HG03196 (cell line): Measurements from ENCODE around the gene AFM.

Experiments
- ATAC-seq: cut with Tn5 transposase; IDR thresholded peaks from one replicate; pipeline ENCODE4 v1.9.1; 2021; ENCODE audit not compliant: unreplicated experiment

Gene AFM, protein sequence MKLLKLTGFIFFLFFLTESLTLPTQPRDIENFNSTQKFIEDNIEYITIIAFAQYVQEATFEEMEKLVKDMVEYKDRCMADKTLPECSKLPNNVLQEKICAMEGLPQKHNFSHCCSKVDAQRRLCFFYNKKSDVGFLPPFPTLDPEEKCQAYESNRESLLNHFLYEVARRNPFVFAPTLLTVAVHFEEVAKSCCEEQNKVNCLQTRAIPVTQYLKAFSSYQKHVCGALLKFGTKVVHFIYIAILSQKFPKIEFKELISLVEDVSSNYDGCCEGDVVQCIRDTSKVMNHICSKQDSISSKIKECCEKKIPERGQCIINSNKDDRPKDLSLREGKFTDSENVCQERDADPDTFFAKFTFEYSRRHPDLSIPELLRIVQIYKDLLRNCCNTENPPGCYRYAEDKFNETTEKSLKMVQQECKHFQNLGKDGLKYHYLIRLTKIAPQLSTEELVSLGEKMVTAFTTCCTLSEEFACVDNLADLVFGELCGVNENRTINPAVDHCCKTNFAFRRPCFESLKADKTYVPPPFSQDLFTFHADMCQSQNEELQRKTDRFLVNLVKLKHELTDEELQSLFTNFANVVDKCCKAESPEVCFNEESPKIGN

DNA sequence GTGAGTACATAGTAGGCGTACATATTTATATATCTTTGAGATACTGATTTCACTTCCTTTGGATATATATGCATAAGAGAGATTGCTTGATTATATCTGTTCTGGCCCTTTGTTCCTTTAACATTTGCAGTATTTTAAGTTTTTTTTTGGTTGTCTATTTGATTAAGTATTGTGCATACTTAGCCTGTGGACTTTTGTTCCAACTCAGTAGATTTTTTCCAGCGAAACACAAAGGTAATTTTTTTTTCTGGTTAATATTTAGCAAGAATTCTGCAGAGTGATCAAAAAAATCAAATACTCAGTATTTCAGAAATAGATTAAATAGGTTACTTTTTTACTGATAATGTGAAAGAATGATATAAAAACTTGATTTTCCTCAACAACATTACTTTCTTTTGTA, at the start of gene AFM:
AFM (plus strand) TSS at position 388 of the 400 bp plus-strand sequence. CDS start 31 bp downstream, outside the sequence.
- ATAC-seq = no peak

- ATAC-seq = no peak
These were observed 49.8 kb upstream of the AFM start for GRCh38 chr4:73431813-73432168.

DNA sequence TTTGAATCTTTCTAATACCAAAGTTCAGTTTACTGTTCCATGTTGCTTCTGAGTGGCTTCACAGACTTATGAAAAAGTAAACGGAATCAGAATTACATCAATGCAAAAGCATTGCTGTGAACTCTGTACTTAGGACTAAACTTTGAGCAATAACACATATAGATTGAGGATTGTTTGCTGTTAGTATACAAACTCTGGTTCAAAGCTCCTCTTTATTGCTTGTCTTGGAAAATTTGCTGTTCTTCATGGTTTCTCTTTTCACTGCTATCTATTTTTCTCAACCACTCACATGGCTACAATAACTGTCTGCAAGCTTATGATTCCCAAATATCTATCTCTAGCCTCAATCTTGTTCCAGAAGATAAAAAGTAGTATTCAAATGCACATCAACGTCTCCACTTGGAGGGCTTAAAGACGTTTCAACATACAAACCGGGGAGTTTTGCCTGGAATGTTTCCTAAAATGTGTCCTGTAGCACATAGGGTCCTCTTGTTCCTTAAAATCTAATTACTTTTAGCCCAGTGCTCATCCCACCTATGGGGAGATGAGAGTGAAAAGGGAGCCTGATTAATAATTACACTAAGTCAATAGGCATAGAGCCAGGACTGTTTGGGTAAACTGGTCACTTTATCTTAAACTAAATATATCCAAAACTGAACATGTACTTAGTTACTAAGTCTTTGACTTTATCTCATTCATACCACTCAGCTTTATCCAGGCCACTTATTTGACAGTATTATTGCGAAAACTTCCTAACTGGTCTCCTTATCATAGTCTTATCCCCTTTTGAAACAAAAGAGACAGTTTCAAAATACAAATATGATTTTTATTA, 49.2 kb upstream of the AFM start:
- no peak for ATAC-seq

GRCh38 chr4:73433140-73433539, 48.4 kb upstream of the AFM start:
- ATAC-seq = no peak

- ATAC-seq = no peak
These were observed 47.2 kb upstream of the AFM start for GRCh38 chr4:73434311-73434710.

- no peak for ATAC-seq
These were observed 45.6 kb upstream of the AFM start, which contains the start of gene AFP for GRCh38 chr4:73435984-73436383. TSS of gene AFP (plus strand) at chr4:73436221. CDS start at chr4:73436263, 42 bp downstream.

GRCh38 chr4:73436674-73437557, 44.6 kb upstream of the AFM start:
- no peak for ATAC-seq

GRCh38 chr4:73437558-73437956, 44.0 kb upstream of the AFM start:
- ATAC-seq = no peak

DNA sequence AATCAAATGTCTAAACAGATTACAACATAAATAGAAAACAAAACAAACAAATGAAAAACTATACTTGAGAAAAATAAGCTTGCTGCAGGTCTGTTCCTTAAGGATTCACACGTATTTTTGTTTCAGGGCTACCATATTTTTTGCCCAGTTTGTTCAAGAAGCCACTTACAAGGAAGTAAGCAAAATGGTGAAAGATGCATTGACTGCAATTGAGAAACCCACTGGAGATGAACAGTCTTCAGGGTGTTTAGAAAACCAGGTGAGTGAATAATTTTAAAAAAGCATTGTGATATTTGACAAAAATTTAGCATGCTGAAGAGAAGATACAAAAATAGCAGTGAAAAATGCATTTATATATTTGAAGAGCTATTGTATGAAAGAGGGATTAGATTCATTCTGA, 43.5 kb upstream of the AFM start:
- ATAC-seq = no peak

DNA sequence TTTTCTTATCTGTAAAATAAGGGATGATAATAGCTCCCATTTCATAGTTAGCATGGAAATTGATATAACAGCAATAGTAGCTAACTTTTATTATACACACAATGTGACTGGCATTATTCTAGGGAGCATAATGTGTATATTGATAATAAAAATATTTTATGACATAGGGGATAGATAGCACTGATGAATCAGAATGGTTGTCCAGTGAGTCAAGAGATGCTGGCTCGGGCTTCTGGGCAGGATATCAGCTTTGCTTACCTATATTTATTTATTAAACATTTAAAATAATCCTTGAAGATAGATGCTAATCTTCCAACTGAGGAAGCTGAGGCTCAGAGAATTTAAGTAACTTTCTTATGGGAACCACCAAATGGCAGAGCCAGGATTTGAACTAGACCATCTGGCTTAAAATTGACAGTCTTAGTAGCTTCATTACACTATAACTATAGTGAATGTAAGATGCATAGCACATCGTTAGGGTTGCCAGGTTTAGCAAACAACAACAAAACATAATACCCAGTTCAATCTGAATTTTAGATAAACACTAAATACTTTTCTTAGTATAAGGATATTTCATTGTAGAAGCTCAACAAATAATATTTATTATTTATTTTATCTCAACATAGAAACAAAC, 42.8 kb upstream of the AFM start:
- no peak for ATAC-seq

DNA sequence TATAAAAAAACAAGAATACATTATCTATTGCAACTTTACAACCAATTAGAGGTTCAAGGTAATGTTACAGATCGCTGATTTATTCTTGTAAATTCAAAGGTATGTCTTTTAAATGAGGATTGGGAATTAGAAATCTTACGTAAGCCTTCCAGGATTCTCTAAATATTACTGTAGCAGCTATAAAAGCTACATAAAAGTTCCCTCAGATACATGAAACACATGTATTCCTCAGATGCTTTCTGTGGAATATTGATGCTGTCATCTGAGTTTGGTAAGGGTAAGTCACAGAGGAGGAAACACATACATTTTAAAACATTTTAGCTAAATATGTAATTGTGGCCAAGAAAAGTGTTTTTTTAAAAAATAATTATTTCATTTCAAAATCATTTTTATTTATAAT, 42.1 kb upstream of the AFM start:
- no peak for ATAC-seq

DNA sequence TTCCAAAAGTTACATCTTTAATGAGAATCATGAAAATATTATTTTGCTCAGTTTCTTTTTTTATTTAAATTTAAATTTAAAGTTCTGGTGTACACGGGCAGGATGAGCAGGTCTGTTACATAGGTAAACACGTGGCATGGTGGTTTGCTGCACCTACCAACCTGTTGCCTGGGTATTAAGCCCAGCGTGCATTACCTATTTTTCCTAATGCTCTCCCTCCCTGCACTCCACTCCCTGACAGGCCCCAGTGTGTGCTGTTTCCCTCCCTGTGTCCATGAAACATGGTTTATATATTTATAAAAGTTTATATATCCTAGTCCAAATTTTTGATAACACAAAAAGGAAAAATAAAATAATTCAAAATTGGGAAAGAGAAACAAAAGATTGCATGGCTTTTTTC, 41.6 kb upstream of the AFM start:
- ATAC-seq = no peak

GRCh38 chr4:73440653-73441052, 40.9 kb upstream of the AFM start:
- no peak for ATAC-seq

DNA sequence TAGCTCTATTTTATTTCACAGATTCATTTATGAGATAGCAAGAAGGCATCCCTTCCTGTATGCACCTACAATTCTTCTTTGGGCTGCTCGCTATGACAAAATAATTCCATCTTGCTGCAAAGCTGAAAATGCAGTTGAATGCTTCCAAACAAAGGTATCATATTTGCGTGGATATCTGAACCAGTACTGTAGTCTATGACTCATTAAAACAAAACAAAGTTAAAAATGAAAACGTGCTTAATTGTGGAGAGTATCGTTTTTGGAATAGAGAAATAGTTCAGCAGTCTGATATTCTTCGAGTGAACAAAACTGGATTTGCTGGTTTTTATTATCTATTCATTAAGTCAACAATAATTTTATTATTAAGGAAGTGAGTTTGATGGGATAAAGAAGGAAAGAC, 39.3 kb upstream of the AFM start:
- ATAC-seq = no peak

DNA sequence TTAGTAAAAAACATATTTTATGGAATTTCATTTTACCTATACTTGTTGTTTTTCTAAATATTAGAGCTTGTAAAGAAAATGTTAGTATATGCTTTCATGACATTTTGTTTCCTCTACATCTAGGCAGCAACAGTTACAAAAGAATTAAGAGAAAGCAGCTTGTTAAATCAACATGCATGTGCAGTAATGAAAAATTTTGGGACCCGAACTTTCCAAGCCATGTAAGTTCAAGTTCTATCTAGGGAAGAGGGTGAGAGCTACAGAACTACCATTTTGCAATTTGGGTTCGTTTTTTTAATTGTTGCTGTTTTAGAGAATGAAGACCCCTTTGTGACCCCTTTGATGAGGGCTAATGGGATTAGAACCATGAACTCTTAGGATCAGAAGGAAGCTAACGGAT, 38.3 kb upstream of the AFM start:
- ATAC-seq = no peak

DNA sequence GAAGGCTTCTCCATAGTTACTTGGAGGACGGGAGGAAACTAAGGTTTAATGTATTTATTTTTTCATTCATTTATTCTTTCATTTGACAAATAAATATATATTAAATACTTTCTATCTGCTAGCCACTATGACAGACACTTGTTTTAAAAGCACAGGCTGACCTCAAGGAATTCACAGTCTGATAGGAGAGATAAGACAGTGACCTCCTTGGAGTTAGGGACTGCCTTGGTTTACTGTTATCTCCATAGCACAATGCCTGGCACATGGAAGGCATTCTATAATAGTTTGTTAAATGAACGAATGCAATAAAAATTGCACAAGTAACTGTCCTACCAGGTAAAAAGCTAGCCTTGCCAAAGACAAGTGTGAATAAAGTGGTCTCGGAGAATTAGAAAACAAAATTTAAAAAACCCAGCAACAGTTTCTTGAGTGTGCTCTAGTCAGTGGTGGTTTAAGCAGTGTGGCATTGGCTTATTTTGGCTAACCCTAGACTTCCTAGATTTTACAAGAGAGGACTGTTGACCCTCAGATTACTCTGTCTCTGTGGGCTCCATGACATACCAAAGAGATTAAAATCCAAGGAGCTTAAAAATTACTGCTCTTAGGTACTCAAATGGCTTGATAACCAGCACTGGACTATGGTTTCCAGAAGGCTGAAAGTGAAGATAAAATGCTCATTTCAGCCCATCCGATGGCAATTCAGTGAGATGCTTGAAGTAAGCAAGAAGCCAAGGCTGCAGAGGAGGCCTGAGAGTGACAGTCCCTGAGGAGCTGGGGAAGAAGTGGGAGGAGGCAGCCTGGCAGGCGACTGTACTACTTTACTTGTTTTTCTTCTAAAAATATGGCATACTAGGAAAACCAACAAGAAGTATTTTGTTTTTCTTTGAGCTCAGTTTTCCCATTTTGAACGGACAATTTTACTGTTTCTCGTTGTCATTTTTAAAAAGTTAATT, 35.9 kb upstream of the AFM start:
- ATAC-seq = no peak

- ATAC-seq = peak; percentile 96
These were observed 35.1 kb upstream of the AFM start for GRCh38 chr4:73446336-73446938.

DNA sequence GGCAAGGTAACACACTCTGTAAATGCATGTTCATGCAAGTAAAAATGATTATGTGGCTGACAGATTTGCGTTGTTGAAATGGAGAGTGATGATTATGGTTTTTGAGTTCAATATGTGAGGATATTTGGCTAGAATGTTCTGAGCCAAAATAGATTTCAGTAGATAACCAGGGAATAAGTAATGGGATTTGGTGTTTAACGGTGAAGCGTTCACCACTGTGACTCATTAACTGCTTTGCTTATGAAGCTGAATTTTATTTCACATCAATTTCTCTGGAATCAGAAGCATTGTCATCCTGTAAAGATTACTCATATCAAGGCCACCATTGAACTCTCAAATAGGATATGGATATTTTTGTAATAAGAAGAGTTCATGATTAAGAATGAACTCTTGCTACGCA, 33.9 kb upstream of the AFM start:
- no peak for ATAC-seq
